Activated CD8-positive, alpha-beta memory T cell treated with anti-CD3 and anti-CD28 coated beads for 36 hours (primary cell): ENCODE results near the gene PPP1R26. TPM values are rescaled to one million over a fixed set of nuclear protein-coding genes. Genes with fewer than 3 reads are reported as not detected.
"Not testable (repeated sequence)": the region's sequence is repeated elsewhere in the genome, so short reads cannot be mapped to it uniquely, and the experiment has no call there.

ENCODE experiments used
- CTCF ChIA-PET: fragments of 350-600 bp; sonication (Branson Sonifier 250); formaldehyde crosslinking; loops from one replicate; lab custom pipeline; 2021; ENCODE audit warnings: antibody characterized with exemption; lab: Charles Lee
- POLR2A ChIA-PET: fragments of 350-600 bp; sonication (Branson Sonifier 250); formaldehyde crosslinking; loops from one replicate; lab custom pipeline; 2021; ENCODE audit warnings: antibody characterized with exemption; lab: Charles Lee
- total RNA-seq, 2 experiments: library from RNA; stranded (reverse); gene quantifications; one replicate each; pipeline ENCODE4 v1.2.3, GENCODE V29; 2021

The PPP1R26 gene
- total RNA-seq, 2 experiments from 2014 or later = 0.57 to 0.88 TPM

DNA sequence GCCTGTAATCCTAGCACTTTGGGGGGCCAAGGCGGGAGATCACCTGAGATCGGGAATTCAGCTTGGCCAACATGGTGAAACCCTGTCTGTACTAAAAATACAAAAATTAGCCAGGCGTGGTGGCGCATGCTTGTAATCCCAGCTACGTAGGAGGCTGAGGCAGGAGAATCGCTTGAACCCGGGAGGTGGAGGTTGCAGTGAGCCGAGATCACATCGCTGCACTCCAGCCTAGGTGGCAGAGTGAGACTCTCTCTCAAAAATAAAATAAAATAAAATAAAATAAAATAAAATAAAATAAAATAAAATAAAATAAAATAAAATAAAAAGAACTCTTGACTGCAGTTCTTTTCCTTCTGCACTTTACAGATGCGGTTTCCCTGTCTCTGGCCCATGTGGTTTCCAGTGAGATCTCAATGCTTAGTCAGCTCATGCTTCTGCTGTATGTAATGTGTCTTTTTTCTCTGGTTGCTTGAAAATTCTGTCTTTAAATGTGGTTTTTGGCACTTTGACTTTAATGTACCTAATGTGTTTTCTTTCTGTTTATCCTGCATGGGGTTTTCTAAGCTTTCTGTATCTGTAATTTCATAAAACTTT is 49.4 kb downstream of the PPP1R26 start:
- CTCF ChIA-PET, POLR2A ChIA-PET: not testable (repeated sequence)

DNA sequence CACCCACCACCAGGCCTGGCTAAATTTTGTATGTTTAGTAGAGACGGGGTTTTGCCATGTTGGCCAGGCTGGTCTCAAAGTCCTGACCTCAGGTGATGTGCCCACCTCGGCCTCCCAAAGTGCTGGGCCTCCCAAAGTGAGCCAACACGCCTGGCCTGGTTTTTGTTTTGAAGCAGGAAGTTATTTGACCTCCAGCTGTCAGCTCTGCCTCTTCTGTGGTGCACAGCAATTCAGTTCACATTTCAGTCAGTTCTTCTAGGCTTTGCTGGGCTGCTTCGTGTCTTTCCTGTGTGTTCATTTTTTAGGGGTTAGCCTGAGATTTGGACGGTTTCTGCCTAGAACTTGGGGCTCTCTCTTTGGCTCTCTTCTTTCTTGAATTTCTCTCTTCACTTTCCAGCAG is 50.6 kb downstream of the PPP1R26 start:
- POLR2A ChIA-PET = no interaction called here
- CTCF ChIA-PET = no interaction called here

DNA sequence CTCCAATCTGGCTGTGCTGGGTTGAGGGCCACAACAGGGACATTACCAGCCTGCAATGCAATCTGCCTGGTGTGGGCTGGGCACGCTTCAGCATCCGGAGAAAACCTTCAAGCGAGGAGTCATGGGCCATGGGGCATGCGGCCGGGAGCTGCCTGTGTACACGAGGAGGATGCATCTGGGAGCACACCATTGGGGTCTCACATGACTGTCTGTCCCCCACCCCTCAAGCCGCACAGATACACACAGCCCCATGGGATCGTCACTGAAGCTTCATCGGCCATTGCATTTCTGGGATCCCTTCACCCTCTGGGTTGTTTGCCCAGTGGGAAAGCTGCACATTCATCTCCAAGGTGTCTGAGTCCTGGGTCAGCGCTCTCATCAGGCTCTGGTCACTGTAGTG is 51.5 kb downstream of the PPP1R26 start:
- CTCF ChIA-PET = no interaction called here
- POLR2A ChIA-PET = no interaction called here

DNA sequence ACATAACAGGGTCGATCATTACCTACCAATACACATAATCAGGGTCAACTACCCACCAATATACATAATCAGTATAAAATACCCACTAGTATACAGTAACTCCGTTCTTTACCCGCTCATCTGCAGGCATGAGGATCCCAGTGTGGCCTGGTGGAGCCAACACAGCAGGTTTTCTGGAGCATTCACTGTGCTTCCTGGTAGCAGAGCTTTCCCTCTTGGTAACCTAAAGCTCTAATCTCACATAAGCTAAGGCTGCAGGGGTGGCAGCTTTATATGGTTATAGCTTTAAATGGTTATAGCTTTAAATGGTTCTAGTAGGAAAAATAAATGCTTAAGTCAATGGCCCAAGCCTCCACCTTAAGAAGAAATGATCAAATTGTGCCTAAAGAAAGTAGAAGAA is 53.5 kb downstream of the PPP1R26 start:
- CTCF ChIA-PET = no interaction called here
- POLR2A ChIA-PET = no interaction called here

DNA sequence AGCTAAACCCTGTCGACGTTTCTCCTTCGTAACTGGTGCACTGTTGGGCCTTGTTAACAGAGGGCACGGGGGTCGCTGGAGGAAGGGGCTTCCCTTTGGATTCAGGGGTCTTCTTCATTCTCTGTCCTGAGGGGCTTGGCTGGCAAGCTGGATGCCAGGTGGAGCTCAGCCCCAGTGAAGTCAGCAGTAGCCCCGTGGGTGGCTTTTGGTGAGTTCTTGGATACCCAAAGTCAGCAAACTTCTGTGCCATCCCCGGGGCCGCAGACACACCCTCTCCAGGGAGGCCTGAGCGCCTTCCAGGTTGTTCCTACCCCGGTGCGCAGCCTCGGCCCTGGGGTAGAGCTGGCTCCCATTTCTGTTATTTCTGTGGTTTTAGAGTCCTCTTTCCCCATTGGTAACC is 54.1 kb downstream of the PPP1R26 start:
- CTCF ChIA-PET = no interaction called here
- POLR2A ChIA-PET = no interaction called here

DNA sequence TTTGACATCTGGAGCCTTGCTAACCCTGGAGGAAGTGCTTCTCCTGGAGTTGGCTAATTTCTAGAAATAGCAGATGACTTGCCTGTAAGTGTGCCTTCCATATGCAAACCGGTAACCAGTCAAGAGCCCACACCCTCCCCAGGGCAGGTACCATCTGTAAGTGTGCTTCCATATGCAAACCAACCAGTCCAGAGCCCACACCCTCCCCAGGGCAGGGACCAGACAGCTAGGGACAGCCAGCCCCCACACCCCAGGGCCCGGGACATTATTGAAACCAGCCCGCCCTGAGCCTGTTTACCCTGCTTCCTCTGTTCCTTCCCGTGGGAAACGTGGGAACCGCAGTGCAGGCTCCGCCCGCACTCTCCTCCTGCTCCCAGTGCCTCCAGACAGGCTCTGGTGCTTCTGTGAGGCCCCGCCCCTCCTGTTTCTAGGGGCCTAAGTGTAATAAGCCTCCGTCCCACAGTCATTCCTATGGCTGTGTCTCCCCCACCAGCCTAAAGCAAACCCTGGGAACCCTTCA is 54.7 kb downstream of the PPP1R26 start:
- CTCF ChIA-PET, POLR2A ChIA-PET: not testable (repeated sequence)

DNA sequence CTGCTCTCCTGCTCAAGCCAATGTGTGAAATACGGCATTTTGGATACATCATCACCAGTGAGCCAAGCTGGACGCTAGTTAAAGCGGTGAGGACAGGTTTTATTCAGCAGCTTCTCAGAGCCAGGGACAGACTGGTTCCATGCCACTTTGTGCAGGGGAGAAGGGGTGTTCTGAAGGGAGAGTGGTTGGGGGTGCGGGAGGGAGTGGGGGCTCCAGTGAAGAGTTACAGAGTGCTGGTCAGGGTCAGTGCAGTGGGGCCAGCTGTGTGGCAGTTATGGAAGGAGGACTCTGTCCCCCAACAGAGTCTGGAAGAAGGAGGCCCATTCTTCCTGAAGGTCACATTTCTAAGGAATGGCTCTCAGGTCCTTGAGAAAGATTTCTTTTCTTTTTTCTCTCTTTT is 55.2 kb downstream of the PPP1R26 start:
- POLR2A ChIA-PET, CTCF ChIA-PET: not testable (repeated sequence)

DNA sequence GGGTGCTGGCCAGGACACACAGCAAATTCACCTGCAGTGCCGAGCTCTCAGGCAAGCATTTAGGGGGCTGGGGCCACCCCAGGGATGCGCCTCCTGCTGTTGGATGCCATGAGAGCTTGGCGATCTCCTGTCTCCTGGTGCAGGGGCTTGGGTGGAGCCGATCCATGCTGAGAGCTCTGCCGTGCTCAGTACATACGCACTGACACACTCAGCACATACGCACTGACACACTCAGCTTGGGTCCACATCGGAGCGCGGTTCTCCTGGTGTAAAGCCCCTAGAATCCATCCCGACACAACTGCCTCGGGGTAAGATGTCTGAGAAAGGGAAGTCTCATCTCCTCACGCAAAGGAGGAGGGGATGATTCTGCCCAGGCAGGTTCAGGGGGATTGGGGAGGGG is 56.0 kb downstream of the PPP1R26 start:
- CTCF ChIA-PET = not testable (repeated sequence)

DNA sequence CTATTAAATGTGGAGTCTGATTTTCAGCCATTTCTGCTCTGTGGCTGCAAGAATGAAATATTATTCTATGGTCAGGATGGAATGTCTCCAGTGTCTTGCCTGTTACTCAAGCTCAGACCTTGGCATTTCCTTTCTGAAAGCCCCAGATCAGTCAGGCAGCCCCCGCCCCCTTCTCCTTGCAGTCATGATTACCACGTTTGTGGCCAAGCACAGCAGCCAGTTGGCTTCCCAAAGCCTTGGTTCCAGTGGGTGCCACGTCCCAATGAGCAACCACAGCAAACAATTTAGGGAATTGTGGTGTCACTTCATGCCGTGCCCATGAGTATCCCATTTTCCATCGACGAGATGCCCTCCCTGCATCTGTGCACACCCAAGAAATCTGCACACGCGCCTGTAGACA is 56.6 kb downstream of the PPP1R26 start:
- POLR2A ChIA-PET = no interaction called here
- CTCF ChIA-PET = no interaction called here

More for the DNA sequence above, 56.0 kb downstream of the PPP1R26 start:
- POLR2A ChIA-PET = not testable (repeated sequence)

Other genes starting within 250 kb of the PPP1R26 start
- 10 to 100 TPM; 65.0 to 71.5 TPM for gene MRPS2, start 20.9 kb downstream of the PPP1R26 start, total RNA-seq
- not detected for gene LCN1, start 41.7 kb downstream of the PPP1R26 start, total RNA-seq
- not detected for gene OBP2A, start 66.3 kb downstream of the PPP1R26 start, total RNA-seq
- gene PAEP, start 82.0 kb downstream of the PPP1R26 start, total RNA-seq = not detected
- gene GLT6D1, start 159.8 kb downstream of the PPP1R26 start, total RNA-seq = not detected
- not detected for gene LCN9, start 183.5 kb downstream of the PPP1R26 start, total RNA-seq
- gene SOHLH1, start 219.7 kb downstream of the PPP1R26 start, total RNA-seq = not detected
- gene KCNT1, start 222.4 kb downstream of the PPP1R26 start, total RNA-seq = not detected